ENCODE results near the gene GALNT6.

- no peak for TF ChIP-seq EZH2 (IDR thresholded peaks at IDR 0.05; ENCODE audit: low read length, unreplicated experiment)
- no peak for TF ChIP-seq CTCF (conservative IDR thresholded peaks at IDR 0.05; ENCODE audit: low read depth, low read length)
These were observed 39.1 kb upstream of the GALNT6 start for GRCh38 chr12:51430196-51430895.

All from PC-3 (cell line).